Pancreas (tissue), 10 donors: Measurements from ENCODE around the gene CRLF1. TPM values are rescaled to one million over a fixed set of nuclear protein-coding genes. Genes with fewer than 3 reads are reported as not detected.

Source experiments
- ATAC-seq, 4 donors: fragments of 200-7000 bp; cut with Tn5 transposase; one replicate each; pipeline versions ENCODE4 v1.8.0 to v1.9.1; 2020; ENCODE audit warnings: mild to moderate bottlenecking in 4 of 4, moderate library complexity in 4 of 4
- DNase-seq, 6 donors: peaks; one replicate each; pipeline ENCODE4 v3.0.0-alpha.2; 2020
- FAIRE-seq: peaks from 2 replicates; lab custom pipeline; 2012; peaks lifted over from hg19 to GRCh38; lab: Jason Lieb, UNC
- H3K27ac ChIP-seq, 4 donors: fragments of 200-600 bp; sonication (generic); 1 replicate in 3 of 4; 2 replicates in 1 of 4; pipeline versions ENCODE4 v1.5.0 to v1.8.0; 2020
- H3K27me3 ChIP-seq, 4 donors: fragments of 200-600 bp; one replicate each; pipeline ENCODE4 v1.8.0; 2021
- H3K36me3 ChIP-seq, 3 donors: fragments of 200-600 bp; sonication (generic) in 1 of 3; one replicate each; pipeline versions ENCODE4 v1.5.0 to v1.8.0; 2020 to 2021
- H3K4me1 ChIP-seq, 3 donors: fragments of 200-600 bp; one replicate each; pipeline ENCODE4 v1.8.0; 2021
- H3K4me3 ChIP-seq, 4 donors: fragments of 200-600 bp; sonication (generic) in 2 of 4; one replicate each; pipeline versions ENCODE4 v1.5.0 to v1.8.0; 2020 to 2021
- H3K9me3 ChIP-seq, 4 donors: fragments of 200-600 bp; one replicate each; pipeline ENCODE4 v1.8.0; 2021
- CTCF ChIP-seq, 4 donors: fragments of 200-600 bp; sonication (generic) in 3 of 4; IDR thresholded peaks; one replicate each; pipeline versions ENCODE4 v1.5.0 to v1.8.0; 2021; ENCODE audit warnings: antibody characterized with exemption in 4 of 4
- WGBS, 2 donors: extraction: QIAGEN DNeasy Blood & Tissue Kit; methylation state at CpG; one replicate each; pipeline ENCODE4 v1.1.7; 2013; 5-methylcytosine and 5-hydroxymethylcytosine counted together
- intact Hi-C, 3 donors: fragments of 100-400 bp; cut with DNase I; formaldehyde crosslinking; loops; one replicate each; pipeline versions ENCODE4 v1.11.1 to v1.14.2; 2022
- polyA plus RNA-seq, 2 donors: library from polyadenylated mRNA; stranded (reverse); fragments of 200-250 nt; gene quantifications; one replicate each; pipeline ENCODE4 v1.2.3, GENCODE V29; 2013
- total RNA-seq, 6 donors: library from RNA; stranded (reverse); fragmentation: NEBNext Ultra II Directional in 4 of 6; extraction: Animal tissue kit (Norgen Biotek cat#: 25700) in 4 of 6; gene quantifications; one replicate each; pipeline versions ENCODE4 v1.2.1 to v1.2.4, GENCODE V29; 2021 to 2023
- donor health status: healthy with polysubstance abuse.
- donor health status: DM: no; HTN: no; CAD: no; lungs with moderate emphysema.
- donor health status: DM: no; HTN: no; CAD: no.
- donor health status: control.
- donor health status: control.
- donor health status: Bipolar disorder and iron deficiency.
- donor health status: DM: yes; HTN: yes; CAD: no.
- donor health status: DM: no; HTN: no; CAD: no.
- donor health status: DM: no; HTN: no; CAD: no.
- donor health status: DM: yes; HTN: yes; CAD: no.

CRLF1 gene
- total and polyA plus RNA-seq, 8 donors = 0.87 to 20.3 (median 6.1) TPM

- no peaks in the 10 kb centered on the region for H3K36me3 ChIP-seq
- H3K9me3 ChIP-seq = no peaks in the 10 kb centered on the region
- intact Hi-C loops = no loop called here
- no peak overlapping the region for H3K4me3 ChIP-seq
- no peak for FAIRE-seq
- H3K27ac ChIP-seq = no peak overlapping the region
- no peak for DNase-seq
- no peak for ATAC-seq
- no peaks in the 10 kb centered on the region for H3K4me1 ChIP-seq
- H3K27me3 ChIP-seq = no peaks in the 10 kb centered on the region
- 85 to 87% methylated on average over 6 of the region's 6 CpGs for WGBS, 2 donors
- TF ChIP-seq CTCF (IDR thresholded peaks at IDR 0.05) = no peak
Observed at GRCh38 chr19:18651733-18652132, 45.1 kb upstream of the CRLF1 start.

GRCh38 chr19:18651300-18651699, 44.7 kb upstream of the CRLF1 start:
- FAIRE-seq (no peak), ATAC-seq (no peak), DNase-seq (no peak)
- H3K27me3 ChIP-seq = no peaks in the 10 kb centered on the region
- intact Hi-C loops = no loop called here
- no peaks in the 10 kb centered on the region for H3K36me3 ChIP-seq
- H3K4me1 ChIP-seq = no peaks in the 10 kb centered on the region
- WGBS, 2 donors = 92 to 100% methylated on average over 1 of the region's 1 CpG
- H3K4me3 ChIP-seq = no peak overlapping the region
- TF ChIP-seq CTCF (IDR thresholded peaks at IDR 0.05) = no peak
- no peaks in the 10 kb centered on the region for H3K9me3 ChIP-seq
- H3K27ac ChIP-seq = no peak overlapping the region

GRCh38 chr19:18650468-18651041, 44.0 kb upstream of the CRLF1 start:
- 82 to 83% methylated on average over 34 of the region's 34 CpGs for WGBS, 2 donors
- H3K27me3 ChIP-seq = no peaks in the 10 kb centered on the region
- peak; percentile 18 to 44 (median 36) for ATAC-seq
- DNase-seq = peak in 2 of 6 donors; percentile 49 to 51
- no peaks in the 10 kb centered on the region for H3K9me3 ChIP-seq
- H3K36me3 ChIP-seq = no peaks in the 10 kb centered on the region
- no peak for FAIRE-seq
- H3K4me1 ChIP-seq = no peaks in the 10 kb centered on the region
- TF ChIP-seq CTCF (IDR thresholded peaks at IDR 0.05) = no peak
- peak overlapping the region in 2 of 4 donors; percentile 8 to 23 for H3K27ac ChIP-seq
- intact Hi-C loops = no loop called here
- H3K4me3 ChIP-seq = no peak overlapping the region

- no peaks in the 10 kb centered on the region for H3K36me3 ChIP-seq
- ATAC-seq (peak in 3 of 4 donors; percentile 34 to 51 (median 43)), FAIRE-seq (no peak), DNase-seq (no peak)
- peak overlapping the region in 2 of 4 donors; percentile 8 to 23 for H3K27ac ChIP-seq
- intact Hi-C loops = no loop called here
- H3K4me1 ChIP-seq = no peaks in the 10 kb centered on the region
- H3K4me3 ChIP-seq = no peak overlapping the region
- no peaks in the 10 kb centered on the region for H3K9me3 ChIP-seq
- H3K27me3 ChIP-seq = no peaks in the 10 kb centered on the region
- WGBS, 2 donors = 72 to 77% methylated on average over 17 of the region's 17 CpGs
- no peak for TF ChIP-seq CTCF (IDR thresholded peaks at IDR 0.05)
Observed at GRCh38 chr19:18650021-18650390, 43.4 kb upstream of the CRLF1 start.

GRCh38 chr19:18649371-18650020, 42.9 kb upstream of the CRLF1 start:
- Histone ChIP-seq H3K9me3 (no peaks in the 10 kb centered on the region), H3K27ac (no peak overlapping the region), H3K36me3 (no peaks in the 10 kb centered on the region), H3K4me1 (no peaks in the 10 kb centered on the region), H3K4me3 (no peak overlapping the region), H3K27me3 (no peaks in the 10 kb centered on the region)
- ATAC-seq (peak in 3 of 4 donors; percentile 25 to 43 (median 40)), FAIRE-seq (no peak), DNase-seq (no peak)
- intact Hi-C loops = no loop called here
- TF ChIP-seq CTCF (IDR thresholded peaks at IDR 0.05) = no peak
- WGBS, 2 donors = 77 to 78% methylated on average over 25 of the region's 25 CpGs
